Liver (tissue), 3 donors: ENCODE data around the gene RABAC1.

Experiments
- FOXA1 ChIP-seq: IDR thresholded peaks from 2 replicates; pipeline ENCODE4 v1.6.1; 2016; ENCODE audit warnings: antibody characterized with exemption
- JUND ChIP-seq, 2 donors: IDR thresholded peaks; 2 replicates each; pipeline ENCODE4 v1.6.1; 2016; ENCODE audit warnings: antibody characterized with exemption in 2 of 2
- RAD21 ChIP-seq, 2 donors: IDR thresholded peaks; 2 replicates each; pipeline ENCODE4 v1.6.1; 2016; ENCODE audit warnings: antibody characterized with exemption in 2 of 2, mild to moderate bottlenecking in 2 of 2
- TF ChIP-seq, protein P1 (sequence below): fragments of 150-350 bp; IDR thresholded peaks from 2 replicates; pipeline ENCODE4 v1.5.1; 2017; ENCODE audit warnings: improper control_type of control experiment, low read depth, low read length; ENCODE audit not compliant: missing input control
- TF ChIP-seq, protein P2 (sequence below): IDR thresholded peaks from 2 replicates; pipeline ENCODE4 v1.6.1; 2016; ENCODE audit warnings: antibody characterized with exemption
- TF ChIP-seq, protein P3 (sequence below): IDR thresholded peaks from 2 replicates; pipeline ENCODE4 v1.6.1; 2016; ENCODE audit warnings: antibody characterized with exemption, mild to moderate bottlenecking
- donor health status: healthy.
- donor health status: healthy.

DNA sequence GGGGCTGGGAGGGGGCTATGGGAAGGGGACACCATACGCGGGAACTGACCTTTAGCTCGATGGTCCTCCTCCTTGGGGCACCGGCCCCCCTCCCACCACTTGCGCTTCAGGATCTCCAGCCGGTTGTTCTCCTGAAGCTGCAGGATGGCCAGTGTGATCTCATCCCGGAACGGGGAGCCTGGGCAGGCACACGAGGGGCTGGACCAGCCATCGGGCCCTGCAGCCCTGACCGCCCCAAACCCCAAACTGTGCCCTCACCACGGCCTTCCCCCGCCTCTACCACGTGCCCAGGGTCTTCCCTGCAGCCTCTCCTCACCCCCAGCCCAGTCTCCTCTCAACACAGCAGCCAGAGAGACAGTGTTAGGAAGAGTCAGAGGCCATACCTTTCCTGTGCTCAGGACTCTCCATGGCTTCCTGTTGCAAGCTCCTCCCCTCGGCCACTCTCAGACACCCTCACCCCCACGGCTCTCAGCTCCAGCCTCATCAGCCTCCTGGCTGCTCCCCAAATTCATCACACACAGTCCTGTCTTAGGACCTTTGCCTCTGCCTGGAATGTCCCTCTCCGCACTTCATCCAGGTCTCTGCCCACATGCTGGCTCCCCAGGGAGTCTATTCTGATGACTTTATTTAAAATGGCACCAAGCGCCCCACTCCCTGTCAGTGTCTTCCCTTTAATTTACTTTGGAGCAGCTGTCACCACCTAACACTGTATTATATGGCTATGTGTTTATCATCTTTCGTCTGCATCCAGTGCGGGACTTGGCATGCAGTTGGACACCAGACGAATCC, 44.6 kb upstream of the RABAC1 start:
- TF ChIP-seq, protein P1, sequence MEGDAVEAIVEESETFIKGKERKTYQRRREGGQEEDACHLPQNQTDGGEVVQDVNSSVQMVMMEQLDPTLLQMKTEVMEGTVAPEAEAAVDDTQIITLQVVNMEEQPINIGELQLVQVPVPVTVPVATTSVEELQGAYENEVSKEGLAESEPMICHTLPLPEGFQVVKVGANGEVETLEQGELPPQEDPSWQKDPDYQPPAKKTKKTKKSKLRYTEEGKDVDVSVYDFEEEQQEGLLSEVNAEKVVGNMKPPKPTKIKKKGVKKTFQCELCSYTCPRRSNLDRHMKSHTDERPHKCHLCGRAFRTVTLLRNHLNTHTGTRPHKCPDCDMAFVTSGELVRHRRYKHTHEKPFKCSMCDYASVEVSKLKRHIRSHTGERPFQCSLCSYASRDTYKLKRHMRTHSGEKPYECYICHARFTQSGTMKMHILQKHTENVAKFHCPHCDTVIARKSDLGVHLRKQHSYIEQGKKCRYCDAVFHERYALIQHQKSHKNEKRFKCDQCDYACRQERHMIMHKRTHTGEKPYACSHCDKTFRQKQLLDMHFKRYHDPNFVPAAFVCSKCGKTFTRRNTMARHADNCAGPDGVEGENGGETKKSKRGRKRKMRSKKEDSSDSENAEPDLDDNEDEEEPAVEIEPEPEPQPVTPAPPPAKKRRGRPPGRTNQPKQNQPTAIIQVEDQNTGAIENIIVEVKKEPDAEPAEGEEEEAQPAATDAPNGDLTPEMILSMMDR, result no peak
- TF ChIP-seq JUND (IDR thresholded peaks at IDR 0.05) (no peak), RAD21 (IDR thresholded peaks at IDR 0.05) (no peak), FOXA1 (no peak)
- TF ChIP-seq, protein P2, sequence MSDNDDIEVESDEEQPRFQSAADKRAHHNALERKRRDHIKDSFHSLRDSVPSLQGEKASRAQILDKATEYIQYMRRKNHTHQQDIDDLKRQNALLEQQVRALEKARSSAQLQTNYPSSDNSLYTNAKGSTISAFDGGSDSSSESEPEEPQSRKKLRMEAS, result no peak
- TF ChIP-seq, protein P3, sequence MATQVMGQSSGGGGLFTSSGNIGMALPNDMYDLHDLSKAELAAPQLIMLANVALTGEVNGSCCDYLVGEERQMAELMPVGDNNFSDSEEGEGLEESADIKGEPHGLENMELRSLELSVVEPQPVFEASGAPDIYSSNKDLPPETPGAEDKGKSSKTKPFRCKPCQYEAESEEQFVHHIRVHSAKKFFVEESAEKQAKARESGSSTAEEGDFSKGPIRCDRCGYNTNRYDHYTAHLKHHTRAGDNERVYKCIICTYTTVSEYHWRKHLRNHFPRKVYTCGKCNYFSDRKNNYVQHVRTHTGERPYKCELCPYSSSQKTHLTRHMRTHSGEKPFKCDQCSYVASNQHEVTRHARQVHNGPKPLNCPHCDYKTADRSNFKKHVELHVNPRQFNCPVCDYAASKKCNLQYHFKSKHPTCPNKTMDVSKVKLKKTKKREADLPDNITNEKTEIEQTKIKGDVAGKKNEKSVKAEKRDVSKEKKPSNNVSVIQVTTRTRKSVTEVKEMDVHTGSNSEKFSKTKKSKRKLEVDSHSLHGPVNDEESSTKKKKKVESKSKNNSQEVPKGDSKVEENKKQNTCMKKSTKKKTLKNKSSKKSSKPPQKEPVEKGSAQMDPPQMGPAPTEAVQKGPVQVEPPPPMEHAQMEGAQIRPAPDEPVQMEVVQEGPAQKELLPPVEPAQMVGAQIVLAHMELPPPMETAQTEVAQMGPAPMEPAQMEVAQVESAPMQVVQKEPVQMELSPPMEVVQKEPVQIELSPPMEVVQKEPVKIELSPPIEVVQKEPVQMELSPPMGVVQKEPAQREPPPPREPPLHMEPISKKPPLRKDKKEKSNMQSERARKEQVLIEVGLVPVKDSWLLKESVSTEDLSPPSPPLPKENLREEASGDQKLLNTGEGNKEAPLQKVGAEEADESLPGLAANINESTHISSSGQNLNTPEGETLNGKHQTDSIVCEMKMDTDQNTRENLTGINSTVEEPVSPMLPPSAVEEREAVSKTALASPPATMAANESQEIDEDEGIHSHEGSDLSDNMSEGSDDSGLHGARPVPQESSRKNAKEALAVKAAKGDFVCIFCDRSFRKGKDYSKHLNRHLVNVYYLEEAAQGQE, result no peak
